Naive thymus-derived CD8-positive, alpha-beta T cell (primary cell): ENCODE results near the gene FCHSD1. TPM values are rescaled to one million over a fixed set of nuclear protein-coding genes. Genes with fewer than 3 reads are reported as not detected.
A peak's percentile ranks its signal among the peaks of the same experiment; 100 is the strongest.

Source experiments
- ATAC-seq, 2 donors: fragments of 150-1000 bp; cut with Tn5 transposase in 1 of 2; sonication (Bioruptor Pico), chemical (Tn5 transposase) in 1 of 2; 1 replicate in 1 of 2; 2 replicates in 1 of 2; pipeline ENCODE4 v1.10.0; 2021; ENCODE audit warnings: mild to moderate bottlenecking in 2 of 2, moderate library complexity in 2 of 2
- POLR2A ChIA-PET: fragments of 350-600 bp; sonication (Branson Sonifier 250); formaldehyde crosslinking; loops from one replicate; lab custom pipeline; 2021; ENCODE audit warnings: antibody characterized with exemption; lab: Charles Lee
- DNase-seq, 10 donors: peaks; one replicate each; pipeline versions ENCODE4 v3.0.0 to v3.0.0-alpha.2; 2020 to 2022
- H3K27ac Mint-ChIP-seq, 10 donors: one replicate each; pipeline ENCODE4 v1.8.0; 2020 to 2022; ENCODE audit warnings: mild to moderate bottlenecking in 10 of 10, mixed read lengths in 10 of 10, moderate library complexity in 4 of 10, inconsistent platforms in 1 of 10
- H3K27me3 Mint-ChIP-seq, 5 donors: one replicate each; pipeline ENCODE4 v1.8.0; 2021 to 2022; ENCODE audit warnings: mixed read lengths in 5 of 5
- H3K36me3 Mint-ChIP-seq, 3 donors: one replicate each; pipeline ENCODE4 v1.8.0; 2020 to 2022; ENCODE audit warnings: mixed read lengths in 3 of 3, mild to moderate bottlenecking in 2 of 3, inconsistent platforms in 1 of 3
- H3K4me1 Mint-ChIP-seq, 4 donors: one replicate each; pipeline ENCODE4 v1.8.0; 2021 to 2022; ENCODE audit warnings: mixed read lengths in 4 of 4
- H3K4me3 Mint-ChIP-seq, 10 donors: one replicate each; pipeline ENCODE4 v1.8.0; 2020 to 2022; ENCODE audit warnings: mild to moderate bottlenecking in 10 of 10, mixed read lengths in 10 of 10, moderate library complexity in 6 of 10, inconsistent platforms in 1 of 10
- H3K9me3 Mint-ChIP-seq, 9 donors: one replicate each; pipeline ENCODE4 v1.8.0; 2020 to 2022; ENCODE audit warnings: mixed read lengths in 9 of 9, mild to moderate bottlenecking in 3 of 9, inconsistent platforms in 1 of 9, moderate library complexity in 1 of 9
- polyA plus RNA-seq, 3 donors: library from polyadenylated mRNA; unstranded; fragments of 300-500 nt; fragmentation: Illumina TruSeq; gene quantifications; one replicate each; pipeline ENCODE4 v1.2.3, GENCODE V29; 2021
- total RNA-seq, 8 experiments: library from RNA in 2 of 8; stranded (reverse) in 2 of 8; gene quantifications; one replicate each; pipeline ENCODE4 v1.2.3 and lab custom pipeline; 2021 to 2026

The FCHSD1 gene
- total and polyA plus RNA-seq, 5 experiments from 2014 or later = 8.8 to 115 (median 9.4) TPM

- no peak overlapping the region for H3K4me3 Mint-ChIP-seq
- no peak for DNase-seq
- H3K27me3 Mint-ChIP-seq = no peaks in the 10 kb centered on the region
- peaks cover 8 to 83% (median 10%) of the 10 kb centered on the region in 3 donors for H3K36me3 Mint-ChIP-seq
- POLR2A ChIA-PET = interaction anchor here (0.8 to 2.0 kb wide), 2 partner anchors 9 kb away, joined by 3 to 9 read pairs; partner anchors contain the start of genes HDAC3 and RELL2
- H3K4me1 Mint-ChIP-seq = peaks cover 5 to 18% (median 12%) of the 10 kb centered on the region in 4 donors
- no peak for ATAC-seq
- H3K27ac Mint-ChIP-seq = peak overlapping the region in 4 of 10 donors; percentile 12 to 56 (median 37)
- H3K9me3 Mint-ChIP-seq = no peaks in the 10 kb centered on the region
These were observed 22.9 kb downstream of the FCHSD1 start for GRCh38 chr5:141628175-141628788.

GRCh38 chr5:141623611-141624010 is 27.6 kb downstream of the FCHSD1 start:
- peaks cover 4 to 71% (median 19%) of the 10 kb centered on the region in 3 donors for H3K36me3 Mint-ChIP-seq
- H3K27me3 Mint-ChIP-seq = no peaks in the 10 kb centered on the region
- peak overlapping the region in 8 of 10 donors; percentile 68 to 90 (median 74) for H3K27ac Mint-ChIP-seq
- POLR2A ChIA-PET = no interaction called here
- H3K9me3 Mint-ChIP-seq = no peaks in the 10 kb centered on the region
- no peak overlapping the region for H3K4me3 Mint-ChIP-seq
- no peak for ATAC-seq
- H3K4me1 Mint-ChIP-seq = peaks cover 10 to 21% (median 15%) of the 10 kb centered on the region in 4 donors
- no peak for DNase-seq

GRCh38 chr5:141623186-141623585 is 28.0 kb downstream of the FCHSD1 start:
- Mint-ChIP-seq H3K9me3 (no peaks in the 10 kb centered on the region), H3K36me3 (peaks cover 4 to 66% (median 19%) of the 10 kb centered on the region in 3 donors), H3K27ac (peak overlapping the region in 9 of 10 donors; percentile 68 to 90 (median 73)), H3K27me3 (no peaks in the 10 kb centered on the region), H3K4me1 (peaks cover 11 to 21% (median 16%) of the 10 kb centered on the region in 4 donors), H3K4me3 (peak overlapping the region in 5 of 10 donors; percentile 7 to 34 (median 17))
- no peak for DNase-seq
- ATAC-seq = no peak
- POLR2A ChIA-PET = interaction anchor here (1.2 kb wide), 1 partner anchor 13 kb away, joined by 5 read pairs; the partner anchor contains the start of genes HDAC3 and RELL2

GRCh38 chr5:141618804-141619554 is 32.2 kb downstream of the FCHSD1 start, which contains the start of gene DIAPH1:
Gene DIAPH1, minus strand, starts transcription at chr5:141619000. Its CDS starts 86 bp downstream, at chr5:141618914.
- DNase-seq (peak; percentile 92 to 99 (median 97)), ATAC-seq (peak; percentile 89 to 91)
- POLR2A ChIA-PET = interaction anchor here (1.0 to 5.6 kb wide), 17 partner anchors 10 to 1216 kb away, joined by 3 to 98 read pairs (median 7); partner anchors contain the start of genes DELE1, FCHSD1, HDAC3 and RELL2
- Mint-ChIP-seq H3K9me3 (no peaks in the 10 kb centered on the region), H3K27ac (peak within 1 kb of the TSS; percentile 94 to 99 (median 96)), H3K27me3 (no peaks in the 10 kb centered on the region), H3K4me1 (peaks cover 32 to 56% (median 46%) of the 10 kb centered on the region in 4 donors), H3K4me3 (peak within 1 kb of the TSS; percentile 94 to 100 (median 98)), H3K36me3 (peaks cover 2 to 32% (median 13%) of the 10 kb centered on the region in 3 donors)

GRCh38 chr5:141618030-141618803 is 33.0 kb downstream of the FCHSD1 start:
- peak; percentile 21 to 71 (median 46) for DNase-seq
- H3K36me3 Mint-ChIP-seq = peaks cover 0 to 26% (median 10%) of the 10 kb centered on the region in 3 donors
- H3K27ac Mint-ChIP-seq = peak overlapping the region; percentile 94 to 99 (median 96)
- POLR2A ChIA-PET = interaction anchor here (1.4 to 5.6 kb wide), 15 partner anchors 11 to 1216 kb away, joined by 3 to 98 read pairs (median 8); partner anchors contain the start of genes DELE1, FCHSD1, HDAC3 and RELL2
- no peaks in the 10 kb centered on the region for H3K9me3 Mint-ChIP-seq
- peak overlapping the region; percentile 94 to 100 (median 98) for H3K4me3 Mint-ChIP-seq
- ATAC-seq = peak; percentile 43 to 52
- H3K27me3 Mint-ChIP-seq = no peaks in the 10 kb centered on the region
- H3K4me1 Mint-ChIP-seq = peaks cover 32 to 59% (median 49%) of the 10 kb centered on the region in 4 donors

GRCh38 chr5:141617682-141618029 is 33.6 kb downstream of the FCHSD1 start:
- no peaks in the 10 kb centered on the region for H3K9me3 Mint-ChIP-seq
- H3K27me3 Mint-ChIP-seq = no peaks in the 10 kb centered on the region
- peak overlapping the region; percentile 94 to 100 (median 98) for H3K4me3 Mint-ChIP-seq
- peaks cover 34 to 60% (median 50%) of the 10 kb centered on the region in 4 donors for H3K4me1 Mint-ChIP-seq
- POLR2A ChIA-PET = interaction anchor here (2.0 to 5.6 kb wide), 7 partner anchors 10 to 306 kb away, joined by 5 to 98 read pairs (median 36); partner anchors contain the start of genes DELE1, FCHSD1, HDAC3 and RELL2
- peak in 2 of 10 donors; percentile 26 to 30 for DNase-seq
- H3K36me3 Mint-ChIP-seq = peaks cover 0 to 27% (median 7%) of the 10 kb centered on the region in 3 donors
- no peak for ATAC-seq
- H3K27ac Mint-ChIP-seq = peak overlapping the region; percentile 94 to 99 (median 96)

GRCh38 chr5:141617128-141617527 is 34.1 kb downstream of the FCHSD1 start:
- ATAC-seq (no peak), DNase-seq (no peak)
- Mint-ChIP-seq H3K9me3 (no peaks in the 10 kb centered on the region), H3K4me3 (peak overlapping the region; percentile 94 to 100 (median 98)), H3K4me1 (peaks cover 34 to 63% (median 55%) of the 10 kb centered on the region in 4 donors), H3K27me3 (no peaks in the 10 kb centered on the region), H3K27ac (peak overlapping the region; percentile 94 to 99 (median 96)), H3K36me3 (peaks cover 1 to 23% (median 7%) of the 10 kb centered on the region in 3 donors)
- POLR2A ChIA-PET = interaction anchor here (2.0 to 5.6 kb wide), 7 partner anchors 10 to 306 kb away, joined by 5 to 98 read pairs (median 36); partner anchors contain the start of genes DELE1, FCHSD1, HDAC3 and RELL2

GRCh38 chr5:141615991-141616720 is 35.1 kb downstream of the FCHSD1 start:
- ATAC-seq = no peak
- Mint-ChIP-seq H3K27me3 (no peaks in the 10 kb centered on the region), H3K4me1 (peaks cover 33 to 71% (median 62%) of the 10 kb centered on the region in 4 donors), H3K36me3 (peaks cover 0 to 18% (median 2%) of the 10 kb centered on the region in 3 donors), H3K4me3 (peak overlapping the region; percentile 94 to 100 (median 98)), H3K9me3 (no peaks in the 10 kb centered on the region), H3K27ac (peak overlapping the region; percentile 76 to 97 (median 94))
- DNase-seq = no peak
- POLR2A ChIA-PET = interaction anchor here (2.0 to 5.6 kb wide), 5 partner anchors 9 to 23 kb away, joined by 6 to 98 read pairs (median 42); partner anchors contain the start of genes HDAC3 and RELL2

- ATAC-seq (no peak), DNase-seq (no peak)
- H3K4me1 Mint-ChIP-seq = peaks cover 40 to 91% (median 82%) of the 10 kb centered on the region in 4 donors
- H3K9me3 Mint-ChIP-seq = no peaks in the 10 kb centered on the region
- peaks cover 0 to 17% (median 2%) of the 10 kb centered on the region in 3 donors for H3K36me3 Mint-ChIP-seq
- no peaks in the 10 kb centered on the region for H3K27me3 Mint-ChIP-seq
- POLR2A ChIA-PET = interaction anchor here (1.4 to 5.2 kb wide), 2 partner anchors 7 to 11 kb away, joined by 4 to 42 read pairs; no protein-coding TSS in a partner anchor
- peak overlapping the region in 9 of 10 donors; percentile 11 to 72 (median 51) for H3K4me3 Mint-ChIP-seq
- H3K27ac Mint-ChIP-seq = peak overlapping the region in 9 of 10 donors; percentile 12 to 95 (median 58)
These were observed 37.9 kb downstream of the FCHSD1 start for GRCh38 chr5:141613344-141613743.

GRCh38 chr5:141611289-141611688 is 39.9 kb downstream of the FCHSD1 start:
- POLR2A ChIA-PET = interaction anchor here (0.7 kb wide), 1 partner anchor 1234 kb away, joined by 3 read pairs; no protein-coding TSS in a partner anchor
- Mint-ChIP-seq H3K9me3 (no peaks in the 10 kb centered on the region), H3K27me3 (no peaks in the 10 kb centered on the region), H3K36me3 (peaks cover 0 to 17% (median 2%) of the 10 kb centered on the region in 3 donors), H3K4me3 (peak overlapping the region; percentile 12 to 80 (median 61)), H3K4me1 (peaks cover 30 to 97% (median 85%) of the 10 kb centered on the region in 4 donors), H3K27ac (peak overlapping the region; percentile 25 to 95 (median 89))
- DNase-seq (no peak), ATAC-seq (no peak)
